ENCODE measurements around the gene ZBTB7C.

ZBTB7C gene

DNA sequence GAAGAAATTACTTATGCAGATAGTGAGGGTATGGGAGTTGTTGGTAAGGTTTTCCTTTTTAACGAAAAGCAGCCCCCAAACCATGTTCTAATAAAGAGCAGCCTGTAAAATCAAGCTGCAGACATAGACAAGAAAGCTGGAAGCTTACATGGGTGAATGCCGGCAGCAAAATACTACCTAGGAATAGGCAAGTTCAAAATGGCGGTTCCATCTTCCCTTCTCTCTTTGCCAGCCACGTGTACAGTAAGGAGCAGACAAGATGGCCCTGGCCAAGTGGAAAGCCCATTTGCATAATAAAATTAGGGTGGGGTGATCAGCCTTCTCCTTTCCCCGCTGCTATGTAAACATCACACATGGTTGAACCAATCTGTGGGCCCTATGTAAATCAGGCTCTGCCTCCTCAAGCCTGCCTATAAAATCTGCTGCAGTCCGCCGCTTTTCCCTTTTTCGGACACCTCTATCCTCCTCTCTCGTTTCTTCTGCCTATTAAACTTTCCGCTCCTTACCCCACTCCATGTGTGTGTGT, 155.0 kb downstream of the ZBTB7C start:
- H3K27ac Mint-ChIP-seq, result no peak overlapping the region
- no peak overlapping the region for H3K4me3 Mint-ChIP-seq
- no peaks in the 10 kb centered on the region for H3K4me1 Mint-ChIP-seq
- H3K36me3 Mint-ChIP-seq (ENCODE audit: low read depth), result peaks cover 12% of the 10 kb centered on the region
- H3K27me3 Mint-ChIP-seq (ENCODE audit: low read depth), result peaks cover 3% of the 10 kb centered on the region
- peaks cover 26% of the 10 kb centered on the region for H3K9me3 Mint-ChIP-seq
- TF ChIP-seq CTCF (IDR thresholded peaks at IDR 0.05; ENCODE audit: unreplicated experiment in 3 of 3), result no peak

- Mint-ChIP-seq H3K27me3 (ENCODE audit: low read depth) (peaks cover 3% of the 10 kb centered on the region), H3K4me1 (no peaks in the 10 kb centered on the region)
- no peak for TF ChIP-seq CTCF (IDR thresholded peaks at IDR 0.05; ENCODE audit: unreplicated experiment in 3 of 3)
Measured at GRCh38 chr18:48252525-48252924, 156.7 kb downstream of the ZBTB7C start.

DNA sequence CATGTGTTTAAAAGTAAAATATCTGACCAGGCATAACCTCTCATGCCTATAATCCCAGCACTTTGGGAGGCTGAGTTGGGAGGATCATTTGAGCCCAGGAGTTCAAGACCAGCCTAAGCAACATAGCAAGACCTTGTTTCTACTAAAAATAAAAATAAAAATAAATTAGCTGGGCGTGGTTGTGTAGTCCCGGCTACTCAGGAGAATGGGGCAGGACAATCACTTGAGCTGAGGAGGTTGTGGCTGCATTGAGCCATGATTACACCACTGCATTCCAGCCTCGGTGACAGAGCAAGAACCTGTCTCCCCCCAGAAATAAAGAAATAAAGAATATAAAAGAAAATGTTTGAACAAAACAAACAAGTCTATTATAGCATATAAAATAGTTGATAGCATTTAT, 158.3 kb downstream of the ZBTB7C start:
- H3K4me3 Mint-ChIP-seq, result no peak overlapping the region
- no peaks in the 10 kb centered on the region for H3K4me1 Mint-ChIP-seq
- no peak for TF ChIP-seq CTCF (IDR thresholded peaks at IDR 0.05; ENCODE audit: unreplicated experiment in 3 of 3)
- H3K9me3 Mint-ChIP-seq, result peaks cover 13% of the 10 kb centered on the region
- H3K36me3 Mint-ChIP-seq (ENCODE audit: low read depth), result peaks cover 4% of the 10 kb centered on the region
- H3K27ac Mint-ChIP-seq, result no peak overlapping the region
- H3K27me3 Mint-ChIP-seq (ENCODE audit: low read depth), result peaks cover 3% of the 10 kb centered on the region

More at GRCh38 chr18:48252525-48252924, 156.7 kb downstream of the ZBTB7C start:
- H3K9me3 Mint-ChIP-seq, result peaks cover 21% of the 10 kb centered on the region
- no peak overlapping the region for H3K4me3 Mint-ChIP-seq
- H3K36me3 Mint-ChIP-seq (ENCODE audit: low read depth), result peaks cover 8% of the 10 kb centered on the region
- H3K27ac Mint-ChIP-seq, result no peak overlapping the region

DNA sequence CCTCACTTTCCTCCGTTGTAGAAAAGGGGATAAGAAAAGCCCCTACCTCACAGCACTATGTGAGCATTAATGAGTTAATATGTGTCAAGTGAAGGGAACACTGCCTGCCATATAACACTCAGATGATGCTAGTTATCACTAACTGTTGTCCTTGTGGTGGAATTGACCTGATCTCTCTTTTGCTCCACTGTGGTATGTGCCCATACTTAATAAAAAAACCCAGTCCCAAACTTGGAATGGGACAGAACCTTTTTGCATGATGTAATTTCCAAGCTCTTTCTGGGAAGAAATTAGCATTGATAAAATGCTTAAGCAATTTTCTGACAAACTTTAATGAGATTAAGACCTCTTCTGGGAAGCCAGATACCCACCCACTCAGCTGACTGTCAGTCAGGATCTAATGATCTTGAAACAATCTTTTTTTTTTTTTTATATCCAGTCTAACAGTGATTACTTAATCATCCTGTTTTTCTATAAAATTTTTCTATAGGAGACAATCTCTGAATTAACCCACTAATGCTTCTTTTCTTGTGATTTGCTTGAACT, 158.7 kb downstream of the ZBTB7C start:
- no peak overlapping the region for H3K4me3 Mint-ChIP-seq
- H3K36me3 Mint-ChIP-seq (ENCODE audit: low read depth), result no peaks in the 10 kb centered on the region
- peaks cover 9% of the 10 kb centered on the region for H3K9me3 Mint-ChIP-seq
- no peaks in the 10 kb centered on the region for H3K4me1 Mint-ChIP-seq
- no peak for TF ChIP-seq CTCF (IDR thresholded peaks at IDR 0.05; ENCODE audit: unreplicated experiment in 3 of 3)
- no peak overlapping the region for H3K27ac Mint-ChIP-seq
- peaks cover 3% of the 10 kb centered on the region for H3K27me3 Mint-ChIP-seq (ENCODE audit: low read depth)

GRCh38 chr18:48249854-48250253, 159.3 kb downstream of the ZBTB7C start:
- H3K36me3 Mint-ChIP-seq (ENCODE audit: low read depth), result no peaks in the 10 kb centered on the region
- no peak overlapping the region for H3K27ac Mint-ChIP-seq
- peaks cover 7% of the 10 kb centered on the region for H3K9me3 Mint-ChIP-seq
- no peak for TF ChIP-seq CTCF (IDR thresholded peaks at IDR 0.05; ENCODE audit: unreplicated experiment in 3 of 3)
- peaks cover 3% of the 10 kb centered on the region for H3K27me3 Mint-ChIP-seq (ENCODE audit: low read depth)
- no peak overlapping the region for H3K4me3 Mint-ChIP-seq
- H3K4me1 Mint-ChIP-seq, result no peaks in the 10 kb centered on the region

DNA sequence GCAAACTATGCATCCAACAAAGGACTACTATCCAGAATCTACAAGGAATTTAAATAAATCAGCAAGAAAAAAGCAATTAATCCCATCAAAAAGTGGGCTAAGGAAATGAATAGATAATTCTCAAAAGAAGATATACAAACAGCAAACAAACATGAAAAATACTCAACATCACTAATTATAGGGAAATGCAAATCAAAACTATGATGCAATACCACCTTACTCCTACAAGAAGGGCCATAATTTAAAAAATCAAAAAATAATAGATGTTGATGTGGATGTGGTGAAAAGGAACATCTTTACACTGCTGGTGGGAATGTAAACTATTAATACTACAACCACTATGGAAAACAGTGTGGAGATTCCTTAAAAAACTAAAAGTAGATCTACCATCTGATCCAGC, 164.7 kb downstream of the ZBTB7C start:
- Mint-ChIP-seq H3K27ac (no peak overlapping the region), H3K36me3 (ENCODE audit: low read depth) (peaks cover 11% of the 10 kb centered on the region), H3K9me3 (peaks cover 31% of the 10 kb centered on the region), H3K4me1 (no peaks in the 10 kb centered on the region), H3K27me3 (ENCODE audit: low read depth) (no peaks in the 10 kb centered on the region), H3K4me3 (no peak overlapping the region)
- TF ChIP-seq CTCF (IDR thresholded peaks at IDR 0.05; ENCODE audit: unreplicated experiment in 3 of 3), result no peak

Data from nephron (organoid).